ENCODE data around the gene CELF1. TPM values are rescaled to one million over a fixed set of nuclear protein-coding genes. Genes with fewer than 3 reads are reported as not detected.

CELF1 gene
- total RNA-seq, 1 experiment from 2014 or later = 173 TPM

DNA sequence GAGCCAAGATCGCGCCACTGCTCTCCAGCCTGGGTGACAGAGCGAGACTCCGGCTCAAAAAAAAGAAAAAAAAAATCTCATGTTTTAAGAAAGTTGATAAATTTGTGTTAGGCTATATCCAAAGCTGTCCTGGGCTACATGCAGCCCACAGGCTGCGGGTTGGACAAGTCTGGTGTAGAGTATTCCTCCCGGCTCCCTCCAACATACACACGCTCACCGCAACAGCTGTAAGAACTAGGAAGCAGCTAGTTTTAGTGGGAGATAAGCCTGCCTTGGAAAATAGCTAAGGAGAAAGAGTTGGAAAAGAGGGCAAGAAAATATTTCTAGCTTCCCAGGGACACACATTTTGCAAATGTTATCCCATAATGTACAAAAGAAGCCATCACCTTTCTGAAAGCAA is 46.6 kb downstream of the CELF1 start:
- DNase-seq (ENCODE audit: unreplicated experiment) = no peak
- intact Hi-C loops (cut with micrococcal nuclease) = no loop called here
- BruUV-seq (replicated peaks) = no TSS peak
- H3K4me3 Mint-ChIP-seq (ENCODE audit: unreplicated experiment) = no peak overlapping the region
- TF ChIP-seq, protein P1, sequence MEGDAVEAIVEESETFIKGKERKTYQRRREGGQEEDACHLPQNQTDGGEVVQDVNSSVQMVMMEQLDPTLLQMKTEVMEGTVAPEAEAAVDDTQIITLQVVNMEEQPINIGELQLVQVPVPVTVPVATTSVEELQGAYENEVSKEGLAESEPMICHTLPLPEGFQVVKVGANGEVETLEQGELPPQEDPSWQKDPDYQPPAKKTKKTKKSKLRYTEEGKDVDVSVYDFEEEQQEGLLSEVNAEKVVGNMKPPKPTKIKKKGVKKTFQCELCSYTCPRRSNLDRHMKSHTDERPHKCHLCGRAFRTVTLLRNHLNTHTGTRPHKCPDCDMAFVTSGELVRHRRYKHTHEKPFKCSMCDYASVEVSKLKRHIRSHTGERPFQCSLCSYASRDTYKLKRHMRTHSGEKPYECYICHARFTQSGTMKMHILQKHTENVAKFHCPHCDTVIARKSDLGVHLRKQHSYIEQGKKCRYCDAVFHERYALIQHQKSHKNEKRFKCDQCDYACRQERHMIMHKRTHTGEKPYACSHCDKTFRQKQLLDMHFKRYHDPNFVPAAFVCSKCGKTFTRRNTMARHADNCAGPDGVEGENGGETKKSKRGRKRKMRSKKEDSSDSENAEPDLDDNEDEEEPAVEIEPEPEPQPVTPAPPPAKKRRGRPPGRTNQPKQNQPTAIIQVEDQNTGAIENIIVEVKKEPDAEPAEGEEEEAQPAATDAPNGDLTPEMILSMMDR (IDR thresholded peaks at IDR 0.05; ENCODE audit: unreplicated experiment) = no peak
- no peaks in the 10 kb centered on the region for H3K9me3 Mint-ChIP-seq (ENCODE audit: unreplicated experiment)
- peaks cover 16% of the 10 kb centered on the region for H3K36me3 Mint-ChIP-seq (ENCODE audit: insufficient read depth, unreplicated experiment)
- peaks cover 48% of the 10 kb centered on the region for H3K4me1 Mint-ChIP-seq (ENCODE audit: insufficient read depth, unreplicated experiment)
- ChIA-PET CTCF (interaction anchor here (0.8 to 2.2 kb wide), 2 partner anchors 10 to 348 kb away, joined by 3 to 10 read pairs; no protein-coding TSS in a partner anchor), POLR2A (interaction anchor here (1.0 to 1.5 kb wide), 3 partner anchors 11 to 42 kb away, joined by 3 to 7 read pairs (median 3); no protein-coding TSS in a partner anchor)
- peak overlapping the region; percentile 64 for H3K27ac Mint-ChIP-seq (ENCODE audit: low read depth, unreplicated experiment)
- no peaks in the 10 kb centered on the region for H3K27me3 Mint-ChIP-seq (ENCODE audit: insufficient read depth, unreplicated experiment)

GRCh38 chr11:47504910-47505309 is 48.0 kb downstream of the CELF1 start:
- peaks cover 45% of the 10 kb centered on the region for H3K4me1 Mint-ChIP-seq (ENCODE audit: insufficient read depth, unreplicated experiment)
- CTCF ChIA-PET = interaction anchor here (0.6 to 2.2 kb wide), 3 partner anchors 9 to 995 kb away, joined by 3 to 10 read pairs (median 4); no protein-coding TSS in a partner anchor
- no peaks in the 10 kb centered on the region for H3K27me3 Mint-ChIP-seq (ENCODE audit: insufficient read depth, unreplicated experiment)

DNA sequence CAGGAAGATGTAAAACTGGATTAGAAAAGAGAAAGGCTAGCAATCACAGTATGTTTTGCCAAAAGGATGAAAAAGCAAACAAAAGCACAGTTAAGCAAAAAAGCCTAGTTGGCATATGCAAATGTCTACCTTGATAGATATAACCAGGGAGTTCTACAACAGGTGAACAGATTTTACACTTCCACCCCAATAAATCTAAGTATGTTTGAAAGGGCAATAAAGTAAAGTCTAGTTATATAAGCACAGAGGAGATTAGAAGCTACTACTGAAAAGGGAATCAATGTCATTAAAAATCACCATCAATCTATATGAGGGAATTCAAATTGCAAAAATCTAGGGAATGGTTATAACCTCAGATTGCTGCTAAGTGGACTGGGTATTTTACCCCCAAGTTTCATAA is 49.7 kb downstream of the CELF1 start:
- ChIA-PET POLR2A (interaction anchor here (0.7 kb wide), 2 partner anchors 14 to 19 kb away, joined by 4 to 5 read pairs; no protein-coding TSS in a partner anchor), CTCF (interaction anchor here (0.7 kb wide), 1 partner anchor 8 kb away, joined by 3 read pairs; no protein-coding TSS in a partner anchor)
- DNase-seq (ENCODE audit: unreplicated experiment) = no peak
- H3K4me3 Mint-ChIP-seq (ENCODE audit: unreplicated experiment) = no peak overlapping the region
- intact Hi-C loops (cut with micrococcal nuclease) = no loop called here
- BruUV-seq (replicated peaks) = no TSS peak
- H3K27me3 Mint-ChIP-seq (ENCODE audit: insufficient read depth, unreplicated experiment) = no peaks in the 10 kb centered on the region
- H3K27ac Mint-ChIP-seq (ENCODE audit: low read depth, unreplicated experiment) = peak overlapping the region; percentile 34
- TF ChIP-seq, protein P1 (IDR thresholded peaks at IDR 0.05; ENCODE audit: unreplicated experiment) = no peak
- peaks cover 29% of the 10 kb centered on the region for H3K4me1 Mint-ChIP-seq (ENCODE audit: insufficient read depth, unreplicated experiment)
- no peaks in the 10 kb centered on the region for H3K9me3 Mint-ChIP-seq (ENCODE audit: unreplicated experiment)
- peaks cover 21% of the 10 kb centered on the region for H3K36me3 Mint-ChIP-seq (ENCODE audit: insufficient read depth, unreplicated experiment)

More at GRCh38 chr11:47504910-47505309, 48.0 kb downstream of the CELF1 start:
- TF ChIP-seq, protein P1 (IDR thresholded peaks at IDR 0.05; ENCODE audit: unreplicated experiment) = no peak
- no TSS peak for BruUV-seq (replicated peaks)
- Mint-ChIP-seq H3K9me3 (ENCODE audit: unreplicated experiment) (no peaks in the 10 kb centered on the region), H3K36me3 (ENCODE audit: insufficient read depth, unreplicated experiment) (peaks cover 16% of the 10 kb centered on the region), H3K4me3 (ENCODE audit: unreplicated experiment) (no peak overlapping the region), H3K27ac (ENCODE audit: low read depth, unreplicated experiment) (no peak overlapping the region)
- intact Hi-C loops (cut with micrococcal nuclease) = no loop called here
- DNase-seq (ENCODE audit: unreplicated experiment) = no peak
- POLR2A ChIA-PET = interaction anchor here (1.0 to 1.2 kb wide), 2 partner anchors 11 to 12 kb away, joined by 3 read pairs; no protein-coding TSS in a partner anchor

- no TSS peak for BruUV-seq (replicated peaks)
- Mint-ChIP-seq H3K27me3 (ENCODE audit: insufficient read depth, unreplicated experiment) (no peaks in the 10 kb centered on the region), H3K4me3 (ENCODE audit: unreplicated experiment) (no peak overlapping the region), H3K27ac (ENCODE audit: low read depth, unreplicated experiment) (peak overlapping the region; percentile 34), H3K9me3 (ENCODE audit: unreplicated experiment) (no peaks in the 10 kb centered on the region), H3K4me1 (ENCODE audit: insufficient read depth, unreplicated experiment) (peaks cover 25% of the 10 kb centered on the region), H3K36me3 (ENCODE audit: insufficient read depth, unreplicated experiment) (peaks cover 18% of the 10 kb centered on the region)
- CTCF ChIA-PET = no interaction called here
- intact Hi-C loops (cut with micrococcal nuclease) = no loop called here
- no peak for DNase-seq (ENCODE audit: unreplicated experiment)
- POLR2A ChIA-PET = no interaction called here
- TF ChIP-seq, protein P1 (IDR thresholded peaks at IDR 0.05; ENCODE audit: unreplicated experiment) = no peak
Observed at GRCh38 chr11:47502767-47503166, 50.2 kb downstream of the CELF1 start.

All from MCF 10A (cell line).